ENCODE measurements around the gene AGO3.

DNA sequence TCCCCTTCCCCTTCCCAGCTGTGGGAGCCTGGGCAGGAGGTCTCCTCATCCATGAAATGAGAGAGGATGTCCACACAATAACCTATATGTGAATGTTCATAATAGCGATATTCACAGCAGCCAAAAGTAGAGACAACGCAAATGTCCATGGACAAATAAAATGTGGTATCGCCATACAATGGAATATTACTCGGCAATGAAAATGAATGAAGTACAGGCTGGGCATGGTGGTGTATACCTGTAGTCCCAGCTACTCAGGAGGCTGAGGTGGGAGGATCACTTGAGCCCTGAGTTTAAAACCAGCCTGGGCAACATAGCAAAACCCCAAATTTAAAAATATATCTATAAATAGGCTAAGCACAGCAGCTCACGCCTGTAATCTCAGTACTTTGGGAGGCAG is 170.6 kb downstream of the AGO3 start:
- TF ChIP-seq SOX5 (CRISPR knock-in tag; IDR thresholded peaks at IDR 0.05; ENCODE audit: borderline replicate concordance) (no peak), POLR2A (IDR thresholded peaks at IDR 0.05; ENCODE audit: insufficient read depth in 1 of 2, low read depth in 2 of 2, low read length in 2 of 2) (no peak), HIC2 (CRISPR knock-in tag; IDR thresholded peaks at IDR 0.05; ENCODE audit: low read depth) (no peak), FOSL1 (CRISPR knock-in tag; IDR thresholded peaks at IDR 0.05; ENCODE audit: borderline replicate concordance) (no peak), ZBTB1 (CRISPR knock-in tag; IDR thresholded peaks at IDR 0.05; ENCODE audit: borderline replicate concordance) (no peak), MAX (IDR thresholded peaks at IDR 0.05) (no peak), SUZ12 (IDR thresholded peaks at IDR 0.05; ENCODE audit: low read depth, low read length) (no peak), CREM (IDR thresholded peaks at IDR 0.05) (no peak), CREM (CRISPR knock-in tag; IDR thresholded peaks at IDR 0.05) (no peak), PHF5A (CRISPR knock-in tag; IDR thresholded peaks at IDR 0.05; ENCODE audit: low read depth, unreplicated experiment) (no peak), BCL3 (CRISPR knock-in tag; IDR thresholded peaks at IDR 0.05) (no peak), RAD21 (CRISPR knock-in tag; IDR thresholded peaks at IDR 0.05) (no peak)
